Endothelial cell of umbilical vein (primary cell): ENCODE data around the gene GALNT4. TPM values are rescaled to one million over a fixed set of nuclear protein-coding genes. Genes with fewer than 3 reads are reported as not detected.

ENCODE experiments used
- BruUV-seq: library from RNA; stranded (reverse); fragments of 400-500 nt; replicated peaks from 2 replicates; lab custom pipeline; 2021; lab: Mats Ljungman, UMichigan
- CTCF ChIA-PET: fragments of 300-600, 350-600 bp; sonication (Branson Sonifier 250); formaldehyde crosslinking; loops from one replicate; lab custom pipeline; 2021; ENCODE audit warnings: antibody characterized with exemption, inconsistent platforms; lab: Charles Lee
- POLR2A ChIA-PET: fragments of 300-600, 350-600 bp; sonication (Branson Sonifier 250); formaldehyde crosslinking; loops from one replicate; lab custom pipeline; 2021; ENCODE audit warnings: antibody characterized with exemption, inconsistent platforms; lab: Charles Lee
- DNase-seq: peaks from one replicate; pipeline ENCODE4 v3.0.0-alpha.2; 2011; ENCODE audit warnings: low read depth, low spot score
- FAIRE-seq: peaks from 2 replicates; lab custom pipeline; 2011; peaks lifted over from hg19 to GRCh38; lab: Jason Lieb, UNC
- H2AFZ ChIP-seq: 2 replicates; pipeline ENCODE4 v1.6.0; 2012; ENCODE audit warnings: low read depth, low read length, control low read depth, inconsistent platforms
- H3K27ac ChIP-seq: 2 replicates; pipeline ENCODE4 v1.5.1; 2011; ENCODE audit warnings: low read depth, mild to moderate bottlenecking, control low read depth, low read length, moderate library complexity; ENCODE audit not compliant: insufficient read depth
- H3K27me3 ChIP-seq, 2 experiments: 2 replicates each; pipeline versions ENCODE4 v1.6.0 to v1.6.1; 2011; ENCODE audit warnings: low read length in 2 of 2, mixed read lengths in 1 of 2; ENCODE audit not compliant: control insufficient read depth in 2 of 2, insufficient read depth in 2 of 2
- H3K36me3 ChIP-seq, 2 experiments: 2 replicates in 1 of 2; 3 replicates in 1 of 2; pipeline ENCODE4 v1.5.1; 2011; ENCODE audit warnings: low read length in 2 of 2, mild to moderate bottlenecking in 1 of 2, moderate library complexity in 1 of 2; ENCODE audit not compliant: control insufficient read depth in 2 of 2, insufficient read depth in 2 of 2; ENCODE audit errors: extremely low read depth in 1 of 2
- H3K4me1 ChIP-seq: 3 replicates; pipeline ENCODE4 v1.5.1; 2011; ENCODE audit warnings: mild to moderate bottlenecking, low read length; ENCODE audit not compliant: control insufficient read depth, insufficient read depth; ENCODE audit errors: extremely low read depth
- H3K4me2 ChIP-seq: 2 replicates; pipeline ENCODE4 v1.6.1; 2011; ENCODE audit warnings: low read length, control low read depth, mixed read lengths; ENCODE audit not compliant: insufficient read depth
- H3K4me3 ChIP-seq, 3 experiments: fragments of 200-600 bp in 1 of 3; sonication (generic), shearing (Covaris generic) in 1 of 3; replicated peaks in 1 of 3; 2 replicates each; pipeline ENCODE4 v1.5.1; 2011 to 2016; ENCODE audit warnings: control low read depth in 3 of 3, low read length in 3 of 3, mild to moderate bottlenecking in 2 of 3, inconsistent platforms in 1 of 3, low read depth in 1 of 3, moderate library complexity in 1 of 3; ENCODE audit not compliant: insufficient read depth in 1 of 3
- H3K79me2 ChIP-seq: 2 replicates; pipeline ENCODE4 v1.6.0; 2012; ENCODE audit warnings: low read length, inconsistent platforms; ENCODE audit not compliant: control insufficient read depth, insufficient read depth
- H3K9ac ChIP-seq: replicated peaks from 2 replicates; pipeline ENCODE3; 2011; ENCODE audit warnings: low read length, control low read depth; ENCODE audit not compliant: insufficient read depth; ENCODE audit errors: extremely low read depth
- H3K9me1 ChIP-seq: replicated peaks from 3 replicates; pipeline ENCODE4 v1.6.0; 2011; ENCODE audit warnings: mild to moderate bottlenecking, low read length; ENCODE audit not compliant: control insufficient read depth, insufficient read depth; ENCODE audit errors: extremely low read depth
- H3K9me3 ChIP-seq: replicated peaks from 2 replicates; pipeline ENCODE4 v1.5.1; 2012; ENCODE audit warnings: low read length, inconsistent platforms; ENCODE audit not compliant: control insufficient read depth, insufficient read depth
- H4K20me1 ChIP-seq: replicated peaks from 2 replicates; pipeline ENCODE3; 2011; ENCODE audit warnings: mild to moderate bottlenecking, low read length; ENCODE audit not compliant: control insufficient read depth, insufficient read depth; ENCODE audit errors: extremely low read depth
- EZH2 ChIP-seq: IDR thresholded peaks from 2 replicates; pipeline ENCODE4 v1.6.1; 2012; ENCODE audit warnings: borderline replicate concordance, low read depth, mild to moderate bottlenecking, moderate library complexity, low read length, inconsistent platforms; ENCODE audit not compliant: severe bottlenecking
- FOS ChIP-seq: IDR thresholded peaks from 2 replicates; pipeline ENCODE4 v1.6.1; 2011; ENCODE audit warnings: mild to moderate bottlenecking, low read length, moderate library complexity, borderline replicate concordance; ENCODE audit not compliant: insufficient read depth
- GATA2 ChIP-seq: IDR thresholded peaks from 2 replicates; pipeline ENCODE4 v1.7.0; 2011; ENCODE audit warnings: low read depth, mild to moderate bottlenecking, moderate library complexity, mixed read lengths, low read length; ENCODE audit not compliant: insufficient read length, insufficient read depth
- JUN ChIP-seq: IDR thresholded peaks from 2 replicates; pipeline ENCODE4 v1.6.1; 2011; ENCODE audit warnings: borderline replicate concordance, low read depth; ENCODE audit not compliant: insufficient read length, insufficient read depth
- MYC ChIP-seq: IDR thresholded peaks from one replicate; pipeline ENCODE4 v1.6.1; 2011; ENCODE audit warnings: mild to moderate bottlenecking, low read depth, low read length
- POLR2A ChIP-seq: IDR thresholded peaks from 2 replicates; pipeline ENCODE4 v1.6.1; 2012; ENCODE audit warnings: low read depth, mild to moderate bottlenecking, control low read depth, low read length
- POLR2AphosphoS5 ChIP-seq: IDR thresholded peaks from 2 replicates; pipeline ENCODE4 v1.6.1; 2012; ENCODE audit warnings: low read depth, mild to moderate bottlenecking, control low read depth, low read length, moderate library complexity; ENCODE audit not compliant: insufficient read depth
- dilution Hi-C: fragments of 300-500 bp; cut with MboI; formaldehyde crosslinking; loops from one replicate; pipeline ENCODE4 v1.15.0; 2019; ENCODE audit warnings: low sequenced_read_pairs; ENCODE audit not compliant: extremely low pct_ligation_motif_present
- intact Hi-C: fragments of 100-400 bp; cut with micrococcal nuclease; formaldehyde crosslinking; loops from one replicate; pipeline ENCODE4 v1.10.0; 2022
- polyA plus RNA-seq, 4 experiments: library from polyadenylated mRNA; depleted of rRNA in 3 of 4; stranded (reverse) in 3 of 4; unstranded in 1 of 4; fragments of >200 nt; gene quantifications; 2 replicates each; pipeline versions ENCODE4 v1.2.1 to v1.2.3, GENCODE V29; 2011 to 2012; ENCODE audit warnings: missing spikeins in 1 of 4
- total RNA-seq: library from RNA; stranded (reverse); gene quantifications from 2 replicates; pipeline ENCODE4 v1.2.3, GENCODE V29; 2021
- TF ChIP-seq, protein P1 (sequence below), 2 donors: IDR thresholded peaks; 1 replicate in 1 of 2; 2 replicates in 1 of 2; pipeline ENCODE4 v1.5.1; 2011; ENCODE audit warnings: low read length in 2 of 2, mild to moderate bottlenecking in 2 of 2, moderate library complexity in 2 of 2, control low read depth in 1 of 2, inconsistent platforms in 1 of 2, low read depth in 1 of 2; ENCODE audit not compliant: insufficient read depth in 1 of 2; ENCODE audit errors: extremely low read depth in 1 of 2
- TF ChIP-seq, protein P2 (sequence below): IDR thresholded peaks from 2 replicates; pipeline ENCODE4 v1.6.1; 2011; ENCODE audit not compliant: insufficient read depth, insufficient read length

Gene GALNT4
- total and polyA plus RNA-seq, 2 donors (not counting 3 experiments of a cell fraction or from before 2014, with no cell fraction given): 2.0 to 9.8 TPM

DNA sequence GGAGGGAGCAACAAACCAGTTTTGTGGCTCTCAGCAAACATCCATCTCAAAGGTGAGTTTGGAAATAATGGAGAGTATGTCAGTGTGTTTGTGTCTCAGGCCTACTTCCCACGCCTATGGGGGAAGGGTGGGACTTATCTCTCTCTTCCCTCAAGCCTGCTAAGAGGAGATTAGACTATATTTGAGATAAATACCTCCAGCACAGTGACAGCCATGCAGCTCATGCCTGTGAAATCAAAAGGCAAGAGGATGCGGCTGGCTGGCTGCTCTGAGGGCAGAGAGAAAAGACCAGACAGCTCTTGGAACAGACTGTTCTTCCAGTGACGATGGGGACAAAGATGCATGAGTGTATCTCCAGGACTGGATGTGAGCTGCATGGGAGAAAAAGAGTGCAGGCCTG, 16.0 kb upstream of the GALNT4 start:
- H3K4me1 ChIP-seq: peaks cover 19% of the 10 kb centered on the region
- H3K4me2 ChIP-seq: no peak overlapping the region
- H3K27me3 ChIP-seq: no peaks in the 10 kb centered on the region
- H3K9me3 ChIP-seq: no peaks in the 10 kb centered on the region
- POLR2A ChIA-PET: no interaction called here
- no peaks in the 10 kb centered on the region for H3K36me3 ChIP-seq
- no peak overlapping the region for H3K9ac ChIP-seq
- CTCF ChIA-PET: no interaction called here
- H3K27ac ChIP-seq: no peak overlapping the region
- no peak for FAIRE-seq
- BruUV-seq: no TSS peak
- intact Hi-C loops: loop anchor here (5.0 to 10.0 kb wide), 5 partner anchors 322 to 1157 kb away; no protein-coding TSS in a partner anchor
- H3K79me2 ChIP-seq: no peaks in the 10 kb centered on the region
- TF ChIP-seq FOS (no peak), EZH2 (no peak), MYC (no peak), GATA2 (no peak), POLR2AphosphoS5 (no peak), POLR2A (no peak), JUN (no peak)
- TF ChIP-seq, protein P1, sequence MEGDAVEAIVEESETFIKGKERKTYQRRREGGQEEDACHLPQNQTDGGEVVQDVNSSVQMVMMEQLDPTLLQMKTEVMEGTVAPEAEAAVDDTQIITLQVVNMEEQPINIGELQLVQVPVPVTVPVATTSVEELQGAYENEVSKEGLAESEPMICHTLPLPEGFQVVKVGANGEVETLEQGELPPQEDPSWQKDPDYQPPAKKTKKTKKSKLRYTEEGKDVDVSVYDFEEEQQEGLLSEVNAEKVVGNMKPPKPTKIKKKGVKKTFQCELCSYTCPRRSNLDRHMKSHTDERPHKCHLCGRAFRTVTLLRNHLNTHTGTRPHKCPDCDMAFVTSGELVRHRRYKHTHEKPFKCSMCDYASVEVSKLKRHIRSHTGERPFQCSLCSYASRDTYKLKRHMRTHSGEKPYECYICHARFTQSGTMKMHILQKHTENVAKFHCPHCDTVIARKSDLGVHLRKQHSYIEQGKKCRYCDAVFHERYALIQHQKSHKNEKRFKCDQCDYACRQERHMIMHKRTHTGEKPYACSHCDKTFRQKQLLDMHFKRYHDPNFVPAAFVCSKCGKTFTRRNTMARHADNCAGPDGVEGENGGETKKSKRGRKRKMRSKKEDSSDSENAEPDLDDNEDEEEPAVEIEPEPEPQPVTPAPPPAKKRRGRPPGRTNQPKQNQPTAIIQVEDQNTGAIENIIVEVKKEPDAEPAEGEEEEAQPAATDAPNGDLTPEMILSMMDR (IDR thresholded peaks at IDR 0.05; ENCODE audit: extremely low read depth in 1 of 2, insufficient read depth in 1 of 2, low read depth in 1 of 2, low read length in 2 of 2): no peak
- TF ChIP-seq, protein P2, sequence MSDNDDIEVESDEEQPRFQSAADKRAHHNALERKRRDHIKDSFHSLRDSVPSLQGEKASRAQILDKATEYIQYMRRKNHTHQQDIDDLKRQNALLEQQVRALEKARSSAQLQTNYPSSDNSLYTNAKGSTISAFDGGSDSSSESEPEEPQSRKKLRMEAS: no peak
- DNase-seq: no peak
- H4K20me1 ChIP-seq: no peaks in the 10 kb centered on the region
- H3K9me1 ChIP-seq: no peaks in the 10 kb centered on the region
- H3K4me3 ChIP-seq: no peak overlapping the region
- H2AFZ ChIP-seq: no peak overlapping the region
- dilution Hi-C loops: no loop called here
